ENCODE measurements around the gene MYBPHL. TPM values are rescaled to one million over a fixed set of nuclear protein-coding genes. Genes with fewer than 3 reads are reported as not detected.

MYBPHL gene
- total RNA-seq, 4 donors from 2014 or later: not detected

- Histone ChIP-seq H3K27me3 (no peaks in the 10 kb centered on the region), H3K27ac (peak overlapping the region; percentile 80 to 96 (median 94)), H3K36me3 (peaks cover 4 to 9% of the 10 kb centered on the region in 2 donors), H3K9me3 (no peaks in the 10 kb centered on the region), H3K4me3 (replicated peaks in 1 of 3) (no peak overlapping the region), H3K4me1 (peaks cover 40 to 45% of the 10 kb centered on the region in 2 donors)
- WGBS, 2 donors: 29 to 40% methylated on average over 12 to 15 of the region's 24 CpGs
- TF ChIP-seq POLR2A (IDR thresholded peaks at IDR 0.05) (peak in 1 of 2 donors; percentile 65), CTCF (IDR thresholded peaks at IDR 0.05) (peak in 1 of 6 experiments; percentile 8)
- DNase-seq: peak; percentile 92 to 94
- intact Hi-C loops (cut with DNase I): no loop called here
Observed at GRCh38 chr1:109274533-109275476, 32.0 kb downstream of the MYBPHL start.

- Histone ChIP-seq H3K4me3 (replicated peaks in 1 of 3) (no peak overlapping the region), H3K9me3 (no peaks in the 10 kb centered on the region), H3K36me3 (peaks cover 12 to 14% of the 10 kb centered on the region in 2 donors), H3K27ac (peak overlapping the region; percentile 80 to 96 (median 94)), H3K4me1 (peaks cover 40 to 45% of the 10 kb centered on the region in 2 donors), H3K27me3 (no peaks in the 10 kb centered on the region)
- intact Hi-C loops (cut with DNase I): no loop called here
- WGBS, 2 donors: 81 to 89% methylated on average over 18 to 21 of the region's 30 CpGs
- TF ChIP-seq POLR2A (IDR thresholded peaks at IDR 0.05) (no peak), CTCF (IDR thresholded peaks at IDR 0.05) (no peak)
- DNase-seq: no peak
Observed at GRCh38 chr1:109273570-109274288, 33.1 kb downstream of the MYBPHL start.

GRCh38 chr1:109272831-109273547 is 33.8 kb downstream of the MYBPHL start:
- WGBS, 2 donors: 87 to 94% methylated on average over 5 to 8 of the region's 16 CpGs
- Histone ChIP-seq H3K27me3 (no peaks in the 10 kb centered on the region), H3K9me3 (no peaks in the 10 kb centered on the region), H3K36me3 (peaks cover 12 to 17% of the 10 kb centered on the region in 2 donors), H3K27ac (peak overlapping the region in 2 of 3 donors; percentile 94 to 96), H3K4me1 (peaks cover 35 to 39% of the 10 kb centered on the region in 2 donors), H3K4me3 (replicated peaks in 1 of 3) (no peak overlapping the region)
- intact Hi-C loops (cut with DNase I): no loop called here
- no peak for DNase-seq
- TF ChIP-seq POLR2A (IDR thresholded peaks at IDR 0.05) (no peak), CTCF (IDR thresholded peaks at IDR 0.05) (no peak)

- TF ChIP-seq CTCF (IDR thresholded peaks at IDR 0.05) (no peak), POLR2A (IDR thresholded peaks at IDR 0.05) (no peak)
- H3K9me3 ChIP-seq: no peaks in the 10 kb centered on the region
- H3K27me3 ChIP-seq: no peaks in the 10 kb centered on the region
- no peak for DNase-seq
- H3K36me3 ChIP-seq: peaks cover 12 to 24% of the 10 kb centered on the region in 2 donors
- 87 to 97% methylated on average over 11 to 13 of the region's 13 CpGs for WGBS, 2 donors
- peak overlapping the region in 1 of 3 donors; percentile 12 for H3K27ac ChIP-seq
- intact Hi-C loops (cut with DNase I): no loop called here
- H3K4me1 ChIP-seq: peaks cover 30 to 32% of the 10 kb centered on the region in 2 donors
- no peak overlapping the region for H3K4me3 ChIP-seq (replicated peaks in 1 of 3)
Observed at GRCh38 chr1:109272021-109272799, 34.6 kb downstream of the MYBPHL start.

All from thyroid gland (tissue), 4 donors.